Neural cell (in vitro differentiated cells): ENCODE results near the gene SH3RF2.

Experiments used
- CTCF ChIP-seq: fragments of 450-650 bp; IDR thresholded peaks from 2 replicates; pipeline ENCODE4 v1.5.1; 2014; ENCODE audit warnings: antibody characterized with exemption, mild to moderate bottlenecking, moderate library complexity; ENCODE audit not compliant: poor library complexity, severe bottlenecking
- EP300 ChIP-seq: fragments of 450-650 bp; conservative IDR thresholded peaks from 2 replicates; pipeline ENCODE4 v1.6.1; 2014; ENCODE audit warnings: antibody characterized with exemption, mild to moderate bottlenecking, moderate library complexity; ENCODE audit not compliant: poor library complexity, severe bottlenecking
- EZH2 ChIP-seq: fragments of 200-600, 300-800 bp; shearing (Covaris generic), sonication (generic); IDR thresholded peaks from 2 replicates; pipeline ENCODE4 v1.6.1; 2014; ENCODE audit warnings: antibody characterized with exemption, low read length, borderline replicate concordance, mild to moderate bottlenecking; ENCODE audit not compliant: insufficient read depth, poor library complexity, severe bottlenecking
- MXI1 ChIP-seq: fragments of 450-650 bp; conservative IDR thresholded peaks from 2 replicates; pipeline ENCODE4 v1.6.1; 2014; ENCODE audit warnings: antibody characterized with exemption, mild to moderate bottlenecking; ENCODE audit not compliant: poor library complexity, severe bottlenecking
- POLR2AphosphoS5 ChIP-seq: IDR thresholded peaks from 2 replicates; pipeline ENCODE4 v1.6.1; 2012
- RAD21 ChIP-seq: fragments of 450-650 bp; conservative IDR thresholded peaks from 2 replicates; pipeline ENCODE4 v1.6.1; 2014; ENCODE audit warnings: antibody characterized with exemption, mild to moderate bottlenecking, moderate library complexity
- SMC3 ChIP-seq: fragments of 450-650 bp; conservative IDR thresholded peaks from 2 replicates; pipeline ENCODE4 v1.6.1; 2014; ENCODE audit warnings: antibody characterized with exemption, mild to moderate bottlenecking, moderate library complexity; ENCODE audit not compliant: poor library complexity
- TAF1 ChIP-seq: IDR thresholded peaks from 2 replicates; pipeline ENCODE4 v1.6.1; 2012; ENCODE audit warnings: low read depth

GRCh38 chr5:146001544-146002190 is 65.3 kb downstream of the SH3RF2 start:
- TF ChIP-seq CTCF (no peak), RAD21 (no peak), MXI1 (no peak), EZH2 (no peak), EP300 (no peak), TAF1 (no peak), POLR2AphosphoS5 (no peak), SMC3 (no peak)
